GM12878 (cell line): Measurements from ENCODE around the gene TXNDC9.

Experiments
- CREB1 ChIP-seq: IDR thresholded peaks from 2 replicates; pipeline ENCODE4 v1.6.1; 2012; ENCODE audit warnings: low read depth, mild to moderate bottlenecking, inconsistent platforms
- CREM ChIP-seq: IDR thresholded peaks from 2 replicates; pipeline ENCODE4 v1.6.1; 2014; ENCODE audit warnings: antibody characterized with exemption, low read depth
- EZH2 ChIP-seq: IDR thresholded peaks from 2 replicates; pipeline ENCODE4 v1.6.1; 2012; ENCODE audit warnings: low read depth, mild to moderate bottlenecking, control low read depth, inconsistent platforms, low read length, borderline replicate concordance; ENCODE audit not compliant: control insufficient read depth
- MLLT1 ChIP-seq: fragments of 450-650 bp; IDR thresholded peaks from 2 replicates; pipeline ENCODE4 v1.6.1; 2016; ENCODE audit warnings: mild to moderate bottlenecking
- SP1 ChIP-seq: IDR thresholded peaks from one replicate; pipeline ENCODE4 v1.6.1; 2011; ENCODE audit warnings: low read depth, low read length

GRCh38 chr2:99346218-99346617, 10.1 kb upstream of the TXNDC9 start:
- TF ChIP-seq SP1 (no peak), MLLT1 (no peak), CREM (no peak), CREB1 (no peak), EZH2 (no peak)
